Left ventricle myocardium inferior (tissue), 1 donor: ENCODE measurements around the gene DENND1A. TPM values are rescaled to one million over a fixed set of nuclear protein-coding genes. Genes with fewer than 3 reads are reported as not detected.

Experiments
- DNase-seq: peaks from one replicate; pipeline ENCODE4 v3.0.0-alpha.2; 2020
- H3K27ac ChIP-seq: fragments of 200-600 bp; replicated peaks from 2 replicates; pipeline ENCODE4 v1.8.0; 2021
- H3K27me3 ChIP-seq: fragments of 200-600 bp; 2 replicates; pipeline ENCODE4 v1.8.0; 2021; ENCODE audit warnings: low read depth
- H3K36me3 ChIP-seq: fragments of 200-600 bp; 2 replicates; pipeline ENCODE4 v1.8.0; 2021
- H3K4me1 ChIP-seq: fragments of 200-600 bp; 2 replicates; pipeline ENCODE4 v1.8.0; 2021
- H3K4me3 ChIP-seq: fragments of 200-600 bp; 2 replicates; pipeline ENCODE4 v1.8.0; 2021; ENCODE audit warnings: mild to moderate bottlenecking, moderate library complexity
- H3K9me3 ChIP-seq: fragments of 200-600 bp; replicated peaks from 2 replicates; pipeline ENCODE4 v1.8.0; 2021
- intact Hi-C: fragments of 100-400 bp; cut with micrococcal nuclease; formaldehyde crosslinking; loops from one replicate; pipeline ENCODE4 v1.11.0; 2022
- total RNA-seq: library from RNA; stranded (reverse); fragmentation: NEBNext Ultra II Directional; extraction: Animal tissue kit (Norgen Biotek cat#: 25700); gene quantifications from one replicate; pipeline ENCODE4 v1.2.1, GENCODE V29; 2021
- TF ChIP-seq, protein P1 (sequence below): fragments of 200-600 bp; IDR thresholded peaks from 2 replicates; pipeline ENCODE4 v1.8.0; 2021; ENCODE audit warnings: antibody characterized with exemption, mild to moderate bottlenecking, borderline replicate concordance
- donor health status: DM: no; HTN: yes; CAD: no; lungs with severe emphysema.

Gene DENND1A
- total RNA-seq, 1 donor from 2014 or later, result 12.2 TPM

DNA sequence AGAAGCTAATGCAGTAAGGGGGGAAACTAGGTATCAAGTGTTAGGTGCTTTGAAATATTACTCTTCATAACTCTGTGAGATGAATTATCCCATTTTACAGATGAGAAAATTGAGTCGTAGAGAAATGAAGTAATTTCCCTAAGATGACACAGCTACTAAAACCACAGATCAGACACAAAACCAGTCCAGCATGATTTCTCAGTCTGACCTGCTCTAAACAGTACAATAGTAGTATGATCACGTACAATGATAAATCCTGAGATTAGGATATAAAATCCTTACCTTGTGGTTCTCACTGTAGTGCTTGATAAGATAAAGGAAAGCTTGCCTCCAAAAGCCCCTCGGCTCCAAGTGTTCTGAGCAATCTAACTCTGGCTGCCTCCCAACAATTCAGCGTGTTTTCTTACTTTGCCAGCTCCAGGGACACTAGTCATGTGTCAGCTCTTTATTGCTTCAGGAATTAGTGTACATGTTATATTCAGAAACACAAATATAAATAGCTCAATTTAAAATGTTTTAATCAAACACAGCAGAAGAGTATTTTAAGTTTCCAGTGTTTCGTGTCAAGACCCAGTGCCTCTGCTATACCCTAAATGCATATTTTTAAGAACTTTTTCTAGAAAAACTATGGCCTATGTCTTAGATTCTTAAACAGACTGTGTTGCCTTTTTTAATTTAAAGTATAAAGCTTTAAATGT, 243.6 kb downstream of the DENND1A start:
- peaks cover 3% of the 10 kb centered on the region for H3K36me3 ChIP-seq
- H3K27me3 ChIP-seq, result no peaks in the 10 kb centered on the region
- H3K27ac ChIP-seq, result no peak overlapping the region
- peaks cover 9% of the 10 kb centered on the region for H3K9me3 ChIP-seq
- TF ChIP-seq, protein P1, sequence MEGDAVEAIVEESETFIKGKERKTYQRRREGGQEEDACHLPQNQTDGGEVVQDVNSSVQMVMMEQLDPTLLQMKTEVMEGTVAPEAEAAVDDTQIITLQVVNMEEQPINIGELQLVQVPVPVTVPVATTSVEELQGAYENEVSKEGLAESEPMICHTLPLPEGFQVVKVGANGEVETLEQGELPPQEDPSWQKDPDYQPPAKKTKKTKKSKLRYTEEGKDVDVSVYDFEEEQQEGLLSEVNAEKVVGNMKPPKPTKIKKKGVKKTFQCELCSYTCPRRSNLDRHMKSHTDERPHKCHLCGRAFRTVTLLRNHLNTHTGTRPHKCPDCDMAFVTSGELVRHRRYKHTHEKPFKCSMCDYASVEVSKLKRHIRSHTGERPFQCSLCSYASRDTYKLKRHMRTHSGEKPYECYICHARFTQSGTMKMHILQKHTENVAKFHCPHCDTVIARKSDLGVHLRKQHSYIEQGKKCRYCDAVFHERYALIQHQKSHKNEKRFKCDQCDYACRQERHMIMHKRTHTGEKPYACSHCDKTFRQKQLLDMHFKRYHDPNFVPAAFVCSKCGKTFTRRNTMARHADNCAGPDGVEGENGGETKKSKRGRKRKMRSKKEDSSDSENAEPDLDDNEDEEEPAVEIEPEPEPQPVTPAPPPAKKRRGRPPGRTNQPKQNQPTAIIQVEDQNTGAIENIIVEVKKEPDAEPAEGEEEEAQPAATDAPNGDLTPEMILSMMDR, result no peak
- no peak for DNase-seq
- peaks cover 39% of the 10 kb centered on the region for H3K4me1 ChIP-seq
- intact Hi-C loops, result no loop called here
- no peak overlapping the region for H3K4me3 ChIP-seq

DNA sequence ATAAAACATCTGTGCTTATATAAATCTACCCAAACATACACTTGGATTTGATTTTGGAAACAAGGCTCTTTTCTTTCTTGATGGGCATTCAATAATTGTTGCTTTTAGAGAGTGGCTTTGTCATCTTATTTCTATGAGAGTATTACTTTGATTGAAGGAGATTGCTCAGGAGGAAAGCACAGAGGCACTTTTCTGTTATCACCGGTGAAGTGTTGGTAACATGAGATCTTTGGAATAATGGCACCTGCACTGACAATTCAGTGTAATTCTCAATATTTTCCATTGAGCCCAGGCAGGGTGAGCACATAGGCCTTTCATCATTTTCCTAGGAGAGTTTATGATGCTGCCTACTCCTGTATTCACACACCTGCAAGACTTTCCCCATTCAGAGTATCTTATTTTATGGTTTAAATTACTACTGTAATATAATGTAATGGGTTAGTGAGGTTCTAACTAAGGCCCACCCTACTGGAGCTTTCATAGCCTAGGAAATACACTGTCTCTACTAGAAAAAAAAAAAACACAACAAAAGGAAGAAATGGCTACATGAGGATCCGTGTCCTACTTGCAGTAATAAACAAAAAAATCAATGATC, 244.3 kb downstream of the DENND1A start:
- TF ChIP-seq, protein P1, result no peak
- Histone ChIP-seq H3K27ac (no peak overlapping the region), H3K27me3 (no peaks in the 10 kb centered on the region), H3K9me3 (peaks cover 9% of the 10 kb centered on the region), H3K4me3 (no peak overlapping the region), H3K4me1 (peaks cover 34% of the 10 kb centered on the region), H3K36me3 (peaks cover 5% of the 10 kb centered on the region)
- intact Hi-C loops, result no loop called here
- DNase-seq, result no peak

DNA sequence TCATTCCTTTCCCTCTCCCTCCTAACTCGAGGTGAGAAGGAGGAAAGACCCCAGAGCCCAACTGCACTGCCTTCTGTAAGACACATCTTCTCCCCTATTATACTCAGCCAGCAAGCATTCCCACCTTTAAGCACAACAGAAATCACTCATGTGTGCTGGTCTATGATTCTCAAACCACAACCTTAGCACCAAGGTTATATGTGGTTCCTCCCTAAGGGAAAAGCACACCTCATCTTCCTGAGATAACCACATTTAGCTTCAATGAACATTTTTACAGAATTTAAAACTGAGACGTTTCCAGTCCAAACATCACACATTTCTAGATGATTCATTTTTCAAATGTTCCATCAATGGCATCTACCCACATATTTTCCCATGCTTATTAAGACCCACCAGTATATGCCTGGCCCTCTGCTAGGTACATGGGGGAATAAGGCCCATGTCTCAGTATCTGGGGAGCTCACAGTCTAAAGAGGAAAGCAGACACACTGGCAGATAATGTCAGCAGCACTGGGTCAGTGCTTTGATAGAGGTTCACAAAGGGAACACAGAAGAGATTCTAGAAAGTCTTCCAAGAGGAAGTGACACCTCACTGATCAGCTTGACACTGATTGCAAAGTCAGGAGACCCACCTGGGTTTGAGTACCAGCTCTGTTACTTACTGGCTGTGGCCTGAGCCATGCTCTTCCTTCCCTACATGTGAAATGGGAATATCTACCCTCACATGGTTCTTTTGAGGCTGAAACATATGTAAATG, 245.4 kb downstream of the DENND1A start:
- no peak overlapping the region for H3K27ac ChIP-seq
- TF ChIP-seq, protein P1, result no peak
- H3K27me3 ChIP-seq, result no peaks in the 10 kb centered on the region
- H3K4me3 ChIP-seq, result no peak overlapping the region
- peaks cover 9% of the 10 kb centered on the region for H3K9me3 ChIP-seq
- H3K4me1 ChIP-seq, result peaks cover 43% of the 10 kb centered on the region
- intact Hi-C loops, result no loop called here
- peaks cover 5% of the 10 kb centered on the region for H3K36me3 ChIP-seq
- DNase-seq, result no peak

DNA sequence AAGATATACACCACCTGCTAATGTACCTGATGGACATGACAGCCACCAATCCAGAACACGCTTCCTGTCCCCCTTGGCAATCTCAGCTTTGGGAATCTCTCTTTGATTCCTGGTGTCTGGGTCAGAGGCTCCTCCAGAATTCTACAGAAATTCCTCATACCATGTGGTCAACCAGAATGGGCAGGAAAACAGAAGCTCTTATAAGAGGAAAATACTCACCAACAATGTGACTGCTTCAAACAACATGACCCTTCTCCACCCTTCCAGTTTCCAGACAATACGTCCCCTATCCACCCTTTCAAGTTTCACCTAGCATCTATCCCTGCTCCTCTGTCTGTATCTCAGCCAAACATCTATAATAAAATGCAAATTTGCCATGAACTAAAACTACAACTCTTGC, 247.2 kb downstream of the DENND1A start:
- DNase-seq, result no peak
- intact Hi-C loops, result no loop called here

DNA sequence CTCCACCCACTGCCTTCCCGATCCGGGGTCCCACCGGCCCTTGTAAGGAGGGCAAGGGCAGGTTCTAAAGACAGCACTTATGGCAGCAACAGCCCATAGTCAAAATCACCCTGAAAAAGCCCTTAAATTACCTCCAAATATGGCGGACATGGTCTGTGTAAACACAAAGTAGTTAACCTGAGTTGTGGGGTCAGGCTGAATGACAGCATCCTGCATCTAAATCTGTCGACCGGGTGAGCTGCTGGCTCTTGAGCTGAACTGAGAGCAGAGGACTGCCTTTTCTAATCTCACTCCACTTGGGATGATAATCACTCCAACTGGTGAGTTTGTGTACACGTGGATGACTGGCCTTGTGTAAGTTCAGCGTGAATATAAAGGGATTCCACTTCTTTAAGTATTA, 249.6 kb downstream of the DENND1A start:
- H3K27ac ChIP-seq, result no peak overlapping the region
- intact Hi-C loops, result no loop called here
- H3K27me3 ChIP-seq, result no peaks in the 10 kb centered on the region
- H3K4me3 ChIP-seq, result no peak overlapping the region
- TF ChIP-seq, protein P1, result no peak
- no peak for DNase-seq
- H3K36me3 ChIP-seq, result peaks cover 13% of the 10 kb centered on the region
- H3K4me1 ChIP-seq, result peaks cover 34% of the 10 kb centered on the region
- peaks cover 9% of the 10 kb centered on the region for H3K9me3 ChIP-seq

More for the DNA sequence above, 247.2 kb downstream of the DENND1A start:
- Histone ChIP-seq H3K27ac (no peak overlapping the region), H3K27me3 (no peaks in the 10 kb centered on the region), H3K4me1 (peaks cover 58% of the 10 kb centered on the region), H3K4me3 (no peak overlapping the region), H3K9me3 (peaks cover 9% of the 10 kb centered on the region), H3K36me3 (peaks cover 5% of the 10 kb centered on the region)
- TF ChIP-seq, protein P1, result no peak
